Sigmoid colon (tissue), 7 donors: ENCODE measurements around the gene POT1. TPM values are rescaled to one million over a fixed set of nuclear protein-coding genes. Genes with fewer than 3 reads are reported as not detected.

Source experiments
- DNase-seq: peaks from one replicate; pipeline ENCODE4 v3.0.0-alpha.2; 2019
- H3K27ac ChIP-seq, 4 donors: fragments of 200-600 bp; sonication (generic); one replicate each; pipeline ENCODE4 v1.5.1; 2016 to 2019; ENCODE audit warnings: mild to moderate bottlenecking in 1 of 4
- H3K27me3 ChIP-seq, 3 donors: fragments of 200-600 bp; sonication (generic); one replicate each; pipeline ENCODE4 v1.5.1; 2019; ENCODE audit warnings: mild to moderate bottlenecking in 1 of 3
- H3K36me3 ChIP-seq, 4 donors: fragments of 200-600 bp; sonication (generic); one replicate each; pipeline ENCODE4 v1.5.1; 2016 to 2019
- H3K4me1 ChIP-seq, 4 donors: fragments of 200-600 bp; sonication (generic); one replicate each; pipeline ENCODE4 v1.5.1; 2017 to 2019
- H3K4me3 ChIP-seq, 4 donors: fragments of 200-600 bp; sonication (generic); one replicate each; pipeline ENCODE4 v1.5.1; 2017 to 2019; ENCODE audit warnings: mild to moderate bottlenecking in 2 of 4, moderate library complexity in 1 of 4
- H3K9me3 ChIP-seq, 4 donors: fragments of 200-600 bp in 3 of 4; sonication (generic) in 3 of 4; one replicate each; pipeline versions ENCODE4 v1.5.1 to v1.6.1; 2013 to 2019
- CTCF ChIP-seq, 4 experiments: fragments of 450-650 bp in 3 of 4; fragments of 200-600 bp in 1 of 4; IDR thresholded peaks; one replicate each; pipeline ENCODE4 v1.5.1; 2016 to 2019; ENCODE audit warnings: antibody characterized with exemption in 4 of 4, mild to moderate bottlenecking in 3 of 4, moderate library complexity in 2 of 4
- EP300 ChIP-seq, 4 donors: sonication (generic); formaldehyde crosslinking; IDR thresholded peaks; one replicate each; pipeline ENCODE4 v1.6.1; 2017; ENCODE audit warnings: antibody characterized with exemption in 4 of 4
- POLR2A ChIP-seq, 2 donors: fragments of 450-650 bp; IDR thresholded peaks; one replicate each; pipeline ENCODE4 v1.6.1; 2016; ENCODE audit warnings: antibody characterized with exemption in 2 of 2, mild to moderate bottlenecking in 2 of 2, moderate library complexity in 2 of 2
- POLR2AphosphoS5 ChIP-seq, 4 donors: sonication (generic); formaldehyde crosslinking; IDR thresholded peaks; one replicate each; pipeline ENCODE4 v1.6.1; 2017; ENCODE audit warnings: antibody characterized with exemption in 4 of 4
- WGBS, 2 donors: extraction: QIAGEN DNeasy Blood & Tissue Kit; methylation state at CpG; one replicate each; pipeline ENCODE4 v1.1.7; 2013; 5-methylcytosine and 5-hydroxymethylcytosine counted together
- intact Hi-C: fragments of 100-400 bp; cut with DNase I; formaldehyde crosslinking; loops from one replicate; pipeline ENCODE4 v1.15.1; 2023
- polyA plus RNA-seq, 3 donors: library from polyadenylated mRNA; stranded (reverse); fragments of 200-250 nt; gene quantifications; one replicate each; pipeline ENCODE4 v1.2.3, GENCODE V29; 2013
- total RNA-seq, 4 donors: library from RNA; depleted of rRNA; stranded (reverse); fragments of >200 nt; gene quantifications; one replicate each; pipeline ENCODE4 v1.1.0, GENCODE V29; 2016
- donor health status: healthy with polysubstance abuse.
- donor health status: Bipolar disorder and iron deficiency.
- donor health status: healthy.

Gene POT1
- total and polyA plus RNA-seq, 7 donors, result 3.6 to 26.2 (median 18.9) TPM

GRCh38 chr7:124796771-124797170 is 132.9 kb downstream of the POT1 start:
- no peak overlapping the region for H3K4me3 ChIP-seq
- H3K27ac ChIP-seq, result no peak overlapping the region
- H3K9me3 ChIP-seq, result no peaks in the 10 kb centered on the region
- 12 to 59% methylated on average over 2 of the region's 2 CpGs for WGBS, 2 donors
- no peak for TF ChIP-seq CTCF (IDR thresholded peaks at IDR 0.05)
- no peak for TF ChIP-seq EP300 (IDR thresholded peaks at IDR 0.05)
- no peak for TF ChIP-seq POLR2A (IDR thresholded peaks at IDR 0.05)
- no peak for TF ChIP-seq POLR2AphosphoS5 (IDR thresholded peaks at IDR 0.05)
- H3K36me3 ChIP-seq, result no peaks in the 10 kb centered on the region
- H3K4me1 ChIP-seq, result peaks cover 0 to 10% (median 0%) of the 10 kb centered on the region in 4 donors
- H3K27me3 ChIP-seq, result no peaks in the 10 kb centered on the region
- DNase-seq, result no peak
- intact Hi-C loops, result no loop called here

- 74 to 82% methylated on average over 3 of the region's 3 CpGs for WGBS, 2 donors
- H3K4me3 ChIP-seq, result no peak overlapping the region
- H3K27me3 ChIP-seq, result no peaks in the 10 kb centered on the region
- H3K27ac ChIP-seq, result no peak overlapping the region
- intact Hi-C loops, result no loop called here
- no peak for DNase-seq
- no peaks in the 10 kb centered on the region for H3K4me1 ChIP-seq
- no peak for TF ChIP-seq EP300 (IDR thresholded peaks at IDR 0.05)
- TF ChIP-seq POLR2A (IDR thresholded peaks at IDR 0.05), result no peak
- no peak for TF ChIP-seq POLR2AphosphoS5 (IDR thresholded peaks at IDR 0.05)
- TF ChIP-seq CTCF (IDR thresholded peaks at IDR 0.05), result no peak
- no peaks in the 10 kb centered on the region for H3K9me3 ChIP-seq
- H3K36me3 ChIP-seq, result no peaks in the 10 kb centered on the region
Measured at GRCh38 chr7:124792696-124793095, 136.9 kb downstream of the POT1 start.

GRCh38 chr7:124792002-124792401 is 137.6 kb downstream of the POT1 start:
- Histone ChIP-seq H3K27ac (no peak overlapping the region), H3K4me3 (no peak overlapping the region), H3K27me3 (no peaks in the 10 kb centered on the region), H3K9me3 (no peaks in the 10 kb centered on the region), H3K4me1 (no peaks in the 10 kb centered on the region), H3K36me3 (no peaks in the 10 kb centered on the region)
- TF ChIP-seq POLR2A (IDR thresholded peaks at IDR 0.05), result no peak
- TF ChIP-seq POLR2AphosphoS5 (IDR thresholded peaks at IDR 0.05), result no peak
- no peak for TF ChIP-seq EP300 (IDR thresholded peaks at IDR 0.05)
- TF ChIP-seq CTCF (IDR thresholded peaks at IDR 0.05), result no peak
- intact Hi-C loops, result no loop called here
- no peak for DNase-seq

- no peak for DNase-seq
- no peak for TF ChIP-seq POLR2AphosphoS5 (IDR thresholded peaks at IDR 0.05)
- TF ChIP-seq EP300 (IDR thresholded peaks at IDR 0.05), result no peak
- TF ChIP-seq CTCF (IDR thresholded peaks at IDR 0.05), result no peak
- no peak for TF ChIP-seq POLR2A (IDR thresholded peaks at IDR 0.05)
- Histone ChIP-seq H3K9me3 (no peaks in the 10 kb centered on the region), H3K27me3 (no peaks in the 10 kb centered on the region), H3K27ac (no peak overlapping the region), H3K4me1 (no peaks in the 10 kb centered on the region), H3K36me3 (no peaks in the 10 kb centered on the region), H3K4me3 (no peak overlapping the region)
- intact Hi-C loops, result no loop called here
- 64 to 71% methylated on average over 4 of the region's 4 CpGs for WGBS, 2 donors
Measured at GRCh38 chr7:124791426-124791825, 138.2 kb downstream of the POT1 start.

- no peaks in the 10 kb centered on the region for H3K9me3 ChIP-seq
- DNase-seq, result no peak
- no peak overlapping the region for H3K4me3 ChIP-seq
- WGBS, 2 donors, result 67 to 68% methylated on average over 6 of the region's 6 CpGs
- H3K4me1 ChIP-seq, result no peaks in the 10 kb centered on the region
- intact Hi-C loops, result no loop called here
- no peaks in the 10 kb centered on the region for H3K27me3 ChIP-seq
- H3K36me3 ChIP-seq, result no peaks in the 10 kb centered on the region
- TF ChIP-seq POLR2AphosphoS5 (IDR thresholded peaks at IDR 0.05) (no peak), CTCF (IDR thresholded peaks at IDR 0.05) (no peak), POLR2A (IDR thresholded peaks at IDR 0.05) (no peak), EP300 (IDR thresholded peaks at IDR 0.05) (no peak)
- no peak overlapping the region for H3K27ac ChIP-seq
Measured at GRCh38 chr7:124790645-124791044, 139.0 kb downstream of the POT1 start.
